MV-4-11 (cell line): ENCODE results near the gene AKR1C4.
"Not testable (repeated sequence)": the region's sequence is repeated elsewhere in the genome, so short reads cannot be mapped to it uniquely, and the experiment has no call there.

Experiments used
- DNase-seq: peaks from one replicate; lab custom pipeline; 2025; lab: John Stamatoyannopoulos, UW

Gene AKR1C4

GRCh38 chr10:5206799-5207198 is 10.2 kb downstream of the AKR1C4 start:
- no peak for DNase-seq

GRCh38 chr10:5209776-5210175 is 13.1 kb downstream of the AKR1C4 start:
- DNase-seq: not testable (repeated sequence)

GRCh38 chr10:5210261-5210660 is 13.6 kb downstream of the AKR1C4 start:
- not testable (repeated sequence) for DNase-seq

- no peak for DNase-seq
Observed at GRCh38 chr10:5211696-5212536, 15.3 kb downstream of the AKR1C4 start.

GRCh38 chr10:5216801-5217200 is 20.2 kb downstream of the AKR1C4 start:
- no peak for DNase-seq

GRCh38 chr10:5219262-5219661 is 22.6 kb downstream of the AKR1C4 start:
- DNase-seq: no peak

GRCh38 chr10:5222942-5223341 is 26.3 kb downstream of the AKR1C4 start:
- not testable (repeated sequence) for DNase-seq

- no peak for DNase-seq
Observed at GRCh38 chr10:5229019-5229418, 32.4 kb downstream of the AKR1C4 start.

GRCh38 chr10:5233324-5233723 is 36.7 kb downstream of the AKR1C4 start:
- DNase-seq: no peak

- DNase-seq: peak; percentile 100
Observed at GRCh38 chr10:5234106-5234860, 37.6 kb downstream of the AKR1C4 start.

- not testable (repeated sequence) for DNase-seq
Observed at GRCh38 chr10:5237541-5237940, 40.9 kb downstream of the AKR1C4 start.

GRCh38 chr10:5242585-5242984 is 45.9 kb downstream of the AKR1C4 start:
- DNase-seq: no peak

GRCh38 chr10:5243521-5243987 is 46.9 kb downstream of the AKR1C4 start:
- DNase-seq: peak; percentile 45

- no peak for DNase-seq
Observed at GRCh38 chr10:5252177-5253037, 55.8 kb downstream of the AKR1C4 start.

- no peak for DNase-seq
Observed at GRCh38 chr10:5254488-5254887, 57.9 kb downstream of the AKR1C4 start.

- DNase-seq: not testable (repeated sequence)
Observed at GRCh38 chr10:5257768-5258167, 61.1 kb downstream of the AKR1C4 start.

- DNase-seq: no peak
Observed at GRCh38 chr10:5259132-5259951, 62.7 kb downstream of the AKR1C4 start.

- DNase-seq: no peak
Observed at GRCh38 chr10:5259952-5260578, 63.4 kb downstream of the AKR1C4 start.

GRCh38 chr10:5260828-5261227 is 64.2 kb downstream of the AKR1C4 start:
- DNase-seq: no peak

GRCh38 chr10:5265139-5265538 is 68.5 kb downstream of the AKR1C4 start:
- DNase-seq: no peak

GRCh38 chr10:5266351-5266750 is 69.7 kb downstream of the AKR1C4 start:
- DNase-seq: no peak
